Measurements from ENCODE around the gene CSK.

The CSK gene

DNA sequence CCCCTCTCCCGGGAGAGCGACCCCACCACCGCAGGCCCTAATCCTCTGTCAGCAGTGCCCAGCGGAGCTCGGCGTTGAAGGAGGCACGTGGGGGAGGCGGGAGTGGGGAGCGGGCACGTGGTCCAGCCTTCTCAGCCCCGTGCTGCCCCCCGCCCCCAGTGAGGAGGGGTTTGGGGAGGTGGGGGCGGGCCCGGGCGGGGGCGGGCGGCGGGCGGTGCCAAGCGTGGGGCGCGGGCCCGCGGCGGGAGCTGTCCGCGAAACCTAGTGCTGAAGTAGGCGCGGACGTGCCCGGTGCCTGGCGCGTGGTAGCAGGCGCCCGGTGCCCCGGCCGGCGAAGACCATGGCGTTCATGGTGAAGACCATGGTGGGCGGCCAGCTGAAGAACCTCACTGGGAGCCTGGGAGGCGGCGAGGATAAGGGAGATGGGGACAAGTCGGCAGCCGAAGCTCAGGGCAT, 44.5 kb downstream of the CSK start, which contains the start of gene CPLX3:
TSS of gene CPLX3 (plus strand) at position 264 of the 456 bp plus-strand sequence. CDS start at position 341, 77 bp downstream.
- DNase-seq (ENCODE audit: low read depth), result no peak
- no peak within 1 kb of the TSS for H3K4me3 ChIP-seq (ENCODE audit: low read depth, low read length)
- TF ChIP-seq, protein P1, sequence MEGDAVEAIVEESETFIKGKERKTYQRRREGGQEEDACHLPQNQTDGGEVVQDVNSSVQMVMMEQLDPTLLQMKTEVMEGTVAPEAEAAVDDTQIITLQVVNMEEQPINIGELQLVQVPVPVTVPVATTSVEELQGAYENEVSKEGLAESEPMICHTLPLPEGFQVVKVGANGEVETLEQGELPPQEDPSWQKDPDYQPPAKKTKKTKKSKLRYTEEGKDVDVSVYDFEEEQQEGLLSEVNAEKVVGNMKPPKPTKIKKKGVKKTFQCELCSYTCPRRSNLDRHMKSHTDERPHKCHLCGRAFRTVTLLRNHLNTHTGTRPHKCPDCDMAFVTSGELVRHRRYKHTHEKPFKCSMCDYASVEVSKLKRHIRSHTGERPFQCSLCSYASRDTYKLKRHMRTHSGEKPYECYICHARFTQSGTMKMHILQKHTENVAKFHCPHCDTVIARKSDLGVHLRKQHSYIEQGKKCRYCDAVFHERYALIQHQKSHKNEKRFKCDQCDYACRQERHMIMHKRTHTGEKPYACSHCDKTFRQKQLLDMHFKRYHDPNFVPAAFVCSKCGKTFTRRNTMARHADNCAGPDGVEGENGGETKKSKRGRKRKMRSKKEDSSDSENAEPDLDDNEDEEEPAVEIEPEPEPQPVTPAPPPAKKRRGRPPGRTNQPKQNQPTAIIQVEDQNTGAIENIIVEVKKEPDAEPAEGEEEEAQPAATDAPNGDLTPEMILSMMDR (IDR thresholded peaks at IDR 0.05; ENCODE audit: control insufficient read depth, extremely low read depth, insufficient read depth), result no peak

DNA sequence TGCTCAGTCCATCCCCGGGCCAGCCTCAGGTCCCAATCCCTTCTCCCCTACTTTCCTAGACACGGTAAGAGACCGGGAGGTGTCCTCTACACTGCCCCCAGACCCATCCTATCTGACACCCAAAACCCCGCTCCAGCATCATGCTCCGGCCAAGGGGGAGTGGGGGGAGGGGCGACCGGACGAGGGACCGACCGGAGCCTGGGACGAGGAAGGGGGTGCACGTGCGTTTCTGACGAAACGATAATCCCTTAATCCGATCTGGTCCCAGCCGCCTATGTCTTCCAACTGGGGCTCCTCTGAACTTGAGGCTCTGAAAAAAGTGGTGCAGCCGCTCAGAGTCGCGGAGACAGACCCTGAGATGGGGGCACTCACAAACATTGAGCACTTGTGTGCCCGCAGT, 45.0 kb downstream of the CSK start:
- no peak for DNase-seq (ENCODE audit: low read depth)
- no peak overlapping the region for H3K4me3 ChIP-seq (ENCODE audit: low read depth, low read length)
- TF ChIP-seq, protein P1 (IDR thresholded peaks at IDR 0.05; ENCODE audit: control insufficient read depth, extremely low read depth, insufficient read depth), result no peak

DNA sequence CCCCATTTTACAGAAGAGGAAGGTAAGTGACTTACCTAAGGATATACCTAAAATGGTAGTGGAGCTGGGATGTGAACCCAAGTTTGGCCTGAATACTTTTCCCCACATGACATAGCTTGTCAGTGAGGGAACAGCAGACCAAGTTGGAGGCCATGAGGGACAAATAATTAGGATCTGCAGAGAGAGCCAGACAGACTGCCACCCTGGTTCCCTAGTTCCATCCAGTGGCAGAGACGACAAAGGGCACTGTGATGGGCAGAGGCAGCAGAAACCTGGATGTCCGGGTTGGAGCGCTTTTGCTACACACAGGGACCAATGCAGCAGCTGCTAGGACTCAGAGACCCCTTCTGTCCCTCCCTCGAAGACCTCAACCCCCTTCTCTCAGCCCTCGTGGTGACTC, 45.7 kb downstream of the CSK start:
- no peak for DNase-seq (ENCODE audit: low read depth)
- TF ChIP-seq, protein P1 (IDR thresholded peaks at IDR 0.05; ENCODE audit: control insufficient read depth, extremely low read depth, insufficient read depth), result no peak
- no peak overlapping the region for H3K4me3 ChIP-seq (ENCODE audit: low read depth, low read length)

DNA sequence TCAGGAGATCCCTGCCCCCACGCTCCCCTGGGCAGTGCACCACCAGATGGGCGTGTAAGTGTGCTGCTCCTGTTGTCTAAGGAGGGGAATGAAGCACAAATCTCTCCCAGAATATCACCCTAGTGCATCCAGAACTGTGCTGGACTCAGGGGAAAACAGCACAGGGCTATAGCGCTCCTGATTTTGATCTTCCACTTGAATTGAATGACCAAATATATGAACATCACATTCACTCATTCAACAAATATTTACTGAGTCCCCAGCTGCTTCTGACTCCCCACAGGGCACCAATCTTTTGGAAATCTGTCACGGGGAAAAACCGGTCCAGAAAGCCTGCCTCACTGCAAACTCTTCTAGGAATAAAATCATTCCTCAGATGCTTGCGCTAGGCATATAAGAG, 47.0 kb downstream of the CSK start:
- DNase-seq (ENCODE audit: low read depth), result no peak

DNA sequence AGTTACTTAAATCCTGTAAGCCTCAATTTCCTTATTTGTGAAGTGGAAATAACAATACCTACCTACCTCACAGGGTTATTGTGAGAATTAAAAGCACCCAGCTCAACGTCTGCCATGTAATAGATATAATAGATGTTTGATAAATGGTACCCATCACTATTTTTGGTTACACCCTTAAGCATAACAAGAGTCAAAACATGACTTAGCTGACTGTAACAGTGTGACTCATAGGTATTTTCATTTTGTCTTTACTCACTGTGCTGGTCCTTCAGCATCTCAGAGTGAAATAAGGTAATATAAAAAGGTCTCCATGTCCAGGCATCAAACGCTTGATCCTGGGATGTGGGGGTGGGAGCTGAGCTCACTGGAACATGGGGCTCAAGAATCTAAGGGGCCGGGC, 47.6 kb downstream of the CSK start:
- TF ChIP-seq, protein P1 (IDR thresholded peaks at IDR 0.05; ENCODE audit: control insufficient read depth, extremely low read depth, insufficient read depth), result no peak
- no peak for DNase-seq (ENCODE audit: low read depth)
- no peak overlapping the region for H3K4me3 ChIP-seq (ENCODE audit: low read depth, low read length)

More for the DNA sequence above, 47.0 kb downstream of the CSK start:
- no peak overlapping the region for H3K4me3 ChIP-seq (ENCODE audit: low read depth, low read length)
- TF ChIP-seq, protein P1 (IDR thresholded peaks at IDR 0.05; ENCODE audit: control insufficient read depth, extremely low read depth, insufficient read depth), result no peak

DNA sequence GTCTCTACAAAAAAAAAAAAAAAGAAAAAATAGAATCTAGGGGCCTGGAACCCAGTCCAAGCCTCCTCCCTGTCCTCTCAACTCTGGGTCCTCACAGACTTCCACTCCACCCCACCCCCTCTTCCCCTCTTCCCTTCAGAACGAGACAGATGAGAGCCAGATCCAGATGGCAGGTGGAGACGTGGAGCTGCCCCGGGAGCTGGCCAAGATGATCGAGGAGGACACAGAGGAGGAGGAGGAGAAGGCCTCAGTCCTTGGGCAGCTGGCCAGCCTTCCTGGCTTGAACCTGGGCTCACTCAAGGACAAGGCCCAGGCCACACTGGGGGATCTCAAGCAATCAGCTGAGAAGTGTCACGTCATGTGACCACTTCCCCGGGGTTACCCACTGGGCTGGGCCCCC, 48.1 kb downstream of the CSK start:
- DNase-seq (ENCODE audit: low read depth), result no peak
- H3K4me3 ChIP-seq (ENCODE audit: low read depth, low read length), result no peak overlapping the region
- TF ChIP-seq, protein P1 (IDR thresholded peaks at IDR 0.05; ENCODE audit: control insufficient read depth, extremely low read depth, insufficient read depth), result no peak

DNA sequence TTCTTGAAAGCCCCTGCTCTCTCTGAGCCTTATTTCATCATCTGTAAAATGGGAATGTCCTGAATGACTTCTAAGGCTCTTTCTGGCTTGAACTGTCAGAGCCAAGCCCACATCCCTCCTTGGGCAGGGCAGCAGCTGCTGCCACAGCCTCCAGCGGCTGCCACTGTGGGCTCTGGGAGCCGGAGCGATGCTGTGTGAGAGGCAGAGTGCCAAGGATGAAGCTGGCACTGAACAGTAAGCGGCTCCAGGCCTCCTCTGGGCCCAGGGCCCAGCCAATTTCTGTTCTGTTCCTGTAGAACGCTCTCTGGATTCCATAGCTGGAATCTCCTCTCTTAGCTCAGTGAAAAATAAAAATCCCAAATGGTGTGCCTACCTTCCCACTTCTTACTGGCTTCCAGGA, 49.0 kb downstream of the CSK start:
- DNase-seq (ENCODE audit: low read depth), result no peak
- H3K4me3 ChIP-seq (ENCODE audit: low read depth, low read length), result no peak overlapping the region
- TF ChIP-seq, protein P1 (IDR thresholded peaks at IDR 0.05; ENCODE audit: control insufficient read depth, extremely low read depth, insufficient read depth), result no peak
